Stimulated activated CD8-positive, alpha-beta memory T cell treated with anti-CD3 and anti-CD28 coated beads, Interleukin-4, amount 100 ng/mL, for 48 hours (primary cell): ENCODE results near the gene CBX8.

Source experiments
- DNase-seq: peaks from one replicate; pipeline ENCODE4 v3.0.0-alpha.2; 2020

Gene CBX8

GRCh38 chr17:79834565-79835469 is 37.9 kb upstream of the CBX8 start:
- DNase-seq, result peak; percentile 83

- no peak for DNase-seq
These were observed 37.1 kb upstream of the CBX8 start for GRCh38 chr17:79833744-79834564.

- DNase-seq, result no peak
These were observed 36.2 kb upstream of the CBX8 start for GRCh38 chr17:79833110-79833450.

DNA sequence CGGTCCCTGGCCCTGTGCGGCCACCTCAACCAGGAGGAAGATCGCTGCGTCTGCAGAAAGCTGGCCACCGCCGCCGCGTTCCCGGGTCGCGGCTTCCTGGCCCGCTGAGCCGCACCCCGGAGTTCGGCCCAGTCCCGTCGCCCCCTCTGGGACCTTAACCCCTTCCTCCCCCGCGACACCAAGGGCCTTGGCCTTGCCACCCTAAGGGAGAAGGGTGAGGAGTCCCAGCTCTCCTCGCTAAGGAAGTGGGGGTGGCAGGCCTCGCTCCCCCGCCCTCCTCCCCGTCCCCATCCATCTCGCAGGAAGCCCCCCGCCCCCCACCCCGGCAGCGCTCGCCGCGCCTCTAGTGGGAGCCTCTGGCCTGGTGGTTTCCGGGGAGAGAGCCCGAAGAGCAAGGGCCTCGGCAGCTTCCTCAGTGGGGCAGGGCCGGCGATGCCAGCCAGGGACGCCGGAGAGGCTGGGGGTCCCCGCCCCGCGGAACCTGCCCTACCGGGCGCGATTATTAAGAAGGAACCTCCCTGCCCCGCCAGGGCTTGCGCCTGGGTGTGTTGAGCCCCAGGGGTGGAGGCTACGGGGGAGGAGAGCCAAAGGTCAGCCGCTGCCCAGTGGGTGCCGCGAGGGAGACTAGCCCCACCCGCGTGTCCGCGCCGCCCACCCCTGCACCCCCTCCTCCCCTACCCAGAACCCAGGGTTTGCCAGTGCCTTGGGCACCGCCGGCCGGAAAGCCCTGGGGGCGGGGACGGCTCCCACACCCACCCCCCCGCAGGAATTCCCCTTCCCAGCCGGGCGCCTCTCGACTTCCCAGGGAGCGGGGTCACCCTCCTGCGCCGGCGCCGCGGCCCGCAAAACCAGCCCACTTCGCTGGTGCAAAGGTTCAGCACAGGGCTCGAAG is 35.6 kb upstream of the CBX8 start:
- no peak for DNase-seq

DNA sequence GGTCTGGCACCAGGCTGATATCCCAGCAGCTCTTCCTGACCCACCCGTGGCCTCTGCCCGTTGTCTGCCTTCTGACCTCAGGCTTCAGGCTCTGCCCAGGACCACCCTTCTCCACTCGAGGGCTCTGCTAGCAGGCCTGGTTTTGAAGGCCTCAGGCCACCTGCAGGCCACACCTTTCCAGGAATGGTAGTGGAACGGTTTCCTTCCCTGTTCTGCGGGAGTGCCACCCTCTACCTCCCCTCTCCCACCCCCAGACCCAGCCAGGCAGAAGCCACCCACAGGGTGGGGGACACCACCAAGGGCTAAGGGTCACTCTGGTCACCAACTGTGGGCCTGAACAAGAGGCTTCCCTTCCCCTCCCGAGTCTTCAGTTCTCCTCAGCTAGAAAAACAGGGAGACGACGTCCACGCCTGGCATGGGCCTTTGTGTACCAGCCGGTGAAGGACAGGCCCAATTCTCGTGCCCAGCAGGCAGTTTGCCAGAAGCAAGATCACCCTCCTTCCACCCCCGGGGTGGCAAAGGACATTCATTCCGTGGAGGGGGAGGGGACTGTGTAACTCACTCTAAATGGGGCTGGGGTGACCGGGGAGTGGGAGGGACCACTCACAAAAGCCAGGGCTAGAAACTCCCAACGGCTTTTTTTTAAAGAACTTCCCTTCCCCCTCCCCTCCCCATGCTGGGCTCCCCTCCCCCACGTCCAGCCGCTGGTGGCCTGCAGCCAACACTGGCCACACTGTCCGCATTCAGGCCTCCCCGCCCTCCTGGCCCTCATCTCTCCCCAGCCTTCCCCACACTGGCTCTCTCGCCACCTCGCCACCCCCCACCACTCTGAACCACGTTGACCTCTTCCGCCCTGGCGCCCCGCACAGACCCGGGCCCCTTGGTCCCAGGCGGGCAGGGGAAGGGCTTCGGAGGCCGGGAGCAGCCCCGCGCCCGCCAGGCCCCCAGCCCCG is 34.7 kb upstream of the CBX8 start:
- no peak for DNase-seq

GRCh38 chr17:79830763-79831264 is 33.9 kb upstream of the CBX8 start:
- no peak for DNase-seq

- no peak for DNase-seq
These were observed 33.4 kb upstream of the CBX8 start for GRCh38 chr17:79830303-79830702.

- DNase-seq, result no peak
These were observed 32.6 kb upstream of the CBX8 start for GRCh38 chr17:79829457-79829856.

- no peak for DNase-seq
These were observed 32.1 kb upstream of the CBX8 start for GRCh38 chr17:79829004-79829403.

DNA sequence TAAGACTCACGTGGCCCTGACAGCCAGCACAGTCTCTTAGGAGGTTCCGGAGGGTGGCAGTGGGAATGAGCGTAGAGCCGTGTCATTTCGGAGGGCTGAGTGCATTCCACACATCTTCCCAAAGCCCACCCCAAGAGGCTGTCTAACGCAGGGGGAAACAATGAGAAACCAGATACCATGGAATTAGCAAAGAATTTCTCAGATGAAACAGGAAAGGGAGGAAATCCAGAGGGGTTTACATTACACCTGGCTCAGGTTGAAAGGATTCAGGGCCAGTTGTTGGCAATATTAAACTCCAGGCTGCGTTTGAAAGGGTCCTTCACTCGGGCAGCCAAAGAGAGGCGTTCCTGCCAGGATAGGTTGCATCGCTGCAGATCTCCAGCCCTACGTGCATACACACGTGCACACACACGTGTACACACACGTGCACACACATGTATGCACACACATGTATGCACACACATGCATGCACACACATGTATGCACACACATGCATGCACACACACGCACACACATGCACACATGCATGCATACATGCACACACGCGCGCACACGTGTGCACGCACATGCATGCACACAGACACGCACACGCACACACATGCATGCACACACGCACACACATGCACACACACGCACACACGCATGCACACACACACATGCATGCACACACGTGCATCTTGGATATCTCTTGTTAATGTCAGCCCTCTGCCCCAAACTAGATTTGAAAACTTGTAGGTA is 30.1 kb upstream of the CBX8 start:
- no peak for DNase-seq

- DNase-seq, result no peak
These were observed 29.4 kb upstream of the CBX8 start for GRCh38 chr17:79826204-79826680.

DNA sequence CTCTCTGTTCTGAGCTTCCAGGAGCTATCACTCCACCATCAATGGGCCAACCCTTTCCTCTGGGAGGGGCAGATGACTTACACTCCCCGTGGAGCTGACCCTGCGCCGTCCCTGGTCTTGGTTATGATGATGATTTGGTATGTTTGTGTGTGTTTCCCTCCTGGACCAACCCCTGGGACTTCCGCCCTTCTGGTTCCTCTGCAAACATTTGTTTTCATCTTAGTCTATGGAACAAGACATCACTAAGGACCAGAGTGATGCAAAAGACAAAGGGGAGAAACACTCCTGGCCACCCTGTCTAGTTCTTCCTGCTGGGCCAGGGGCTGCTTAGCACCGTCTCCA is 28.7 kb upstream of the CBX8 start:
- no peak for DNase-seq

GRCh38 chr17:79824893-79825579 is 28.2 kb upstream of the CBX8 start:
- DNase-seq, result no peak

DNA sequence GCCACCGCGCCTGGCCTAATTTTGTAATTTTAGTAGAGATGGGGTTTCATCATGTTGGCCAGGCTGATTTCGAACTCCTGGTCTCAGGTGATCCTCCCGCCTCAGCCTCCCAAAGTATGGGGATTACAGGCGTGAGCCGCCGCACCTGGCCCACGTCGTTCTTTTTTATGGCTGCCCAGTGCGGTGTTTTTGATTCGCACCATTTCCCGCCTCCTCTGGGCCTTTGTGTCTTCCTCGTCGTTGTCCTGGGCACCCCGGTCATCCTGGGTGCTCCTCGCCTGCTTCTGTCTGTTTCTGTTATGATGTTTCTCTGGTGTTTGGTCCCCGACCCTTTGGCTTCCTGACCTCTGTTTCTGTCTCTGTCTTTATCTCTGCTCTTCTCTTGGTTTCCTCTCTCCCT is 27.4 kb upstream of the CBX8 start:
- DNase-seq, result no peak

DNA sequence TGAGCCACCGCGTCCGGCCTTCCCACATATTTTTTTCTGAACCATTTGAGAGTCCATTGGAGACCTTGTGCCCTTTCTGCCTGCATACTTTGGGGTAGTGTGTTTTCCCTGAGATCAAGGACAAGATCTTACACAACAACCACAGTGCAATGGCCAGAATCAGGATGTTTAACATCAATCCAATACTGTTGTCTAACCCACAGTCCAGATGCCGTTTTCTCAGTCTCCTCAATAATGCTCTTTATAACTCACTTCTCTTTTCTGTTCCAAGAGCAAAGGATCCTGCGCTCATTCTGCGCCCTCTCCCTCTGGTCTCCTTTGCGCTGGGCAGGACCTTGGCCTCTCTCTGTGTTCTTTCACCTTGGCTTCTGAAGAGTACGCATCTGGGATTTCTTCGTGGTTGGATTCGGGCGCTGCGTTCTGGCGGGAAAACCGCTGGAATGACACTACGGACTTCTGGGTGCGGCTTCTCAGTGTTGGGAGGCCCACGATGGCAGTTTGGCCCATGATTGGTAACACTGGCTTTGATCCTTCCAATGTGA is 25.8 kb upstream of the CBX8 start:
- DNase-seq, result no peak

DNA sequence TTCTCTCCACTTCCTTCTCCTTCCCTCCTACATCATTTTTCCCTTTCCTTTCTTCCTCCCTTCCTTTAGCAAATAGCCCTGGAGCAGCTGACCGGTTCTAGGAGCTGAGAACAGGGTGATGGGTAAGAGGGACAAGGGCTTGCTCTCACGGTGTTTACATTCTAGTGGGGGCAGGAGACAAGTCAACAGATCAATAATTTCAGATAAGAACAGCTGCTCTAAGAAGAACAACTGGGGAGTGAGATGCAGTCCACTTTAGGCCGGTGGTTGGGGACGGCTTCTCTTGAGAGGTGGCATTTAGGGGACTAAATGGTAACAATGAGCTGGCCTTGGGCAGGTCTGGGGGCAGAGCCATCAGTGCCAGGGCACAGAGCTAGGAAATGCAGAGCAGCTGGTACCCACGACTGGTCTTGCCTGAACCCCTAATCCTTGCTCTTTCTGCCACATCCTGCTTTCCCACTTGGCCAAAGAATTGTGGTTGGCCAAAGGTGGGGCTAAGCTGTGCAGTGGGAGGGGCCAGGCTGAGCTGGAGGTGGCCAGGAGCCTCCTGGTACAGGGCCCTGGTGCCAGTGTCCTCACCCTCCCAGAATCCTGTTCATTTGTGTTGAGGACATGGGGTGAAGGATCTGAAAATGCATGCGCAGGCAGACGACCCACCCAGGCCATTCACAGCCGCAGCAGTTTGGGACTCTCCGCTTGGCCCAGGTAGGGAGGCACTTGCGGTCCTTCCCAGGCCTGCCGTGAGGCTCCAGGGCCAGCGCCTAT is 24.6 kb upstream of the CBX8 start:
- DNase-seq, result no peak

GRCh38 chr17:79820959-79821330 is 24.1 kb upstream of the CBX8 start:
- DNase-seq, result no peak

GRCh38 chr17:79819534-79820276 is 22.8 kb upstream of the CBX8 start:
- no peak for DNase-seq

DNA sequence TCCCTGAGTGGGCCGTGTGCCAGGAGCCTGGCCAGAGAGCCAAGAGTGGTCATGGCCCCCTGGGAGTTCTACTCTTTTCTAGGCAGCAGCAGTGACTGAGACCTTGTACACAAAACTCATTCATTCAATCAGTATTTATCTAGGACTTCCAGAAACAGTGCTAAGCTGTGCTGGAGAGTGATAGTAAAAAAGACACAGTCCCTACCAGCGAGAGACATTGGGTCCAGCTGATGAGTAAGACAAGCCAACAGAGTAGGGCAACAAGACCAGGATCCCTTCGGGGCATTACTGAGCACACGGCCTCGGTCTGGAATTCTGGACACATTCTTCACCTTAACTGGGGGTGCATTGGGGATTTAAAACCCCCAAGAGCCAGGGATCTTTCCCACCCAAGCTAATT is 22.2 kb upstream of the CBX8 start:
- DNase-seq, result no peak
